ENCODE results near the gene RUNDC1. TPM values are rescaled to one million over a fixed set of nuclear protein-coding genes. Genes with fewer than 3 reads are reported as not detected.

The RUNDC1 gene
- total and polyA plus RNA-seq, 8 donors = 10.3 to 16.9 (median 12.6) TPM

GRCh38 chr17:43039646-43040045 lies 59.3 kb downstream of the RUNDC1 start:
- H3K4me1 ChIP-seq = no peaks in the 10 kb centered on the region
- no peaks in the 10 kb centered on the region for H3K27me3 ChIP-seq
- no peak for DNase-seq
- no peaks in the 10 kb centered on the region for H3K9me3 ChIP-seq
- no peak overlapping the region for H3K4me3 ChIP-seq
- H3K36me3 ChIP-seq = no peaks in the 10 kb centered on the region
- no peak for ATAC-seq
- no peak for TF ChIP-seq CTCF (IDR thresholded peaks at IDR 0.05)
- H3K27ac ChIP-seq = no peak overlapping the region
- intact Hi-C loops (cut with DNase I) = no loop called here

- Histone ChIP-seq H3K9me3 (no peaks in the 10 kb centered on the region), H3K27ac (no peak overlapping the region), H3K4me3 (no peak overlapping the region), H3K4me1 (no peaks in the 10 kb centered on the region), H3K27me3 (no peaks in the 10 kb centered on the region), H3K36me3 (peaks cover 0 to 3% of the 10 kb centered on the region in 2 donors)
- no peak for TF ChIP-seq CTCF (IDR thresholded peaks at IDR 0.05)
- ATAC-seq (peak; percentile 66), DNase-seq (no peak)
- intact Hi-C loops (cut with DNase I) = no loop called here
Observed at GRCh38 chr17:43040655-43041054, 60.3 kb downstream of the RUNDC1 start.

- no peak for TF ChIP-seq CTCF (IDR thresholded peaks at IDR 0.05)
- intact Hi-C loops (cut with DNase I) = no loop called here
Observed at GRCh38 chr17:43042025-43042628, 61.8 kb downstream of the RUNDC1 start.

More at GRCh38 chr17:43042025-43042628, 61.8 kb downstream of the RUNDC1 start:
- Histone ChIP-seq H3K36me3 (peaks cover 0 to 4% of the 10 kb centered on the region in 2 donors), H3K4me3 (no peak overlapping the region), H3K4me1 (no peaks in the 10 kb centered on the region), H3K9me3 (no peaks in the 10 kb centered on the region), H3K27ac (no peak overlapping the region), H3K27me3 (no peaks in the 10 kb centered on the region)
- ATAC-seq (no peak), DNase-seq (no peak)

Other genes starting within 250 kb of the RUNDC1 start
- 10 to 100 TPM; 31.5 to 43.2 TPM for gene EZH1, start 235.5 kb upstream of the RUNDC1 start, total RNA-seq
- gene EZH1, start 235.5 kb upstream of the RUNDC1 start, polyA plus RNA-seq (ENCODE audit: insufficient read length in 6 of 6) = 10 to 100 TPM; 32.4 to 45.9 (median 36.8) TPM
- gene RAMP2, start 219.3 kb upstream of the RUNDC1 start, total RNA-seq = 10 to 100 TPM; 76.1 to 95.4 TPM
- 100 to 1,000 TPM; 153 to 213 (median 182) TPM for gene RAMP2, start 219.3 kb upstream of the RUNDC1 start, polyA plus RNA-seq (ENCODE audit: insufficient read length in 6 of 6)
- gene VPS25, start 207.1 kb upstream of the RUNDC1 start, total RNA-seq = 10 to 100 TPM; 54.8 to 55.3 TPM
- gene VPS25, start 207.1 kb upstream of the RUNDC1 start, polyA plus RNA-seq (ENCODE audit: insufficient read length in 6 of 6) = 10 to 100 TPM; 62.1 to 72.7 (median 69.0) TPM
- gene WNK4, start 200.0 kb upstream of the RUNDC1 start, total RNA-seq = under 1 TPM in 1 of 2 donors, not detected in 1; 0.21 TPM
- 1 to 10 TPM in 5 of 6 donors, under 1 TPM in 1; 0.60 to 2.5 (median 1.9) TPM for gene WNK4, start 200.0 kb upstream of the RUNDC1 start, polyA plus RNA-seq (ENCODE audit: insufficient read length in 6 of 6)
- gene COA3, start 181.9 kb upstream of the RUNDC1 start, total RNA-seq = 10 to 100 TPM; 59.1 to 83.1 TPM
- 10 to 100 TPM; 87.2 to 96.2 (median 91.4) TPM for gene COA3, start 181.9 kb upstream of the RUNDC1 start, polyA plus RNA-seq (ENCODE audit: insufficient read length in 6 of 6)
- 1 to 10 TPM in 1 of 2 donors, not detected in 1; 1.5 TPM for gene CNTD1, start 181.7 kb upstream of the RUNDC1 start, total RNA-seq
- gene CNTD1, start 181.7 kb upstream of the RUNDC1 start, polyA plus RNA-seq (ENCODE audit: insufficient read length in 6 of 6) = 1 to 10 TPM; 1.8 to 3.4 (median 2.6) TPM
- 10 to 100 TPM; 63.8 to 82.6 TPM for gene BECN1, start 156.3 kb upstream of the RUNDC1 start, total RNA-seq
- gene BECN1, start 156.3 kb upstream of the RUNDC1 start, polyA plus RNA-seq (ENCODE audit: insufficient read length in 6 of 6) = 10 to 100 TPM; 65.0 to 77.0 (median 69.8) TPM
- gene PSME3, start 147.2 kb upstream of the RUNDC1 start, total RNA-seq = 100 to 1,000 TPM in 1 of 2 donors, 10 to 100 TPM in 1; 95.7 to 131 TPM
- gene PSME3, start 147.2 kb upstream of the RUNDC1 start, polyA plus RNA-seq (ENCODE audit: insufficient read length in 6 of 6) = 10 to 100 TPM; 66.2 to 92.9 (median 78.0) TPM
- 1 to 10 TPM; 2.1 to 2.6 TPM for gene AOC2, start 136.0 kb upstream of the RUNDC1 start, total RNA-seq
- 1 to 10 TPM; 1.7 to 3.1 (median 2.7) TPM for gene AOC2, start 136.0 kb upstream of the RUNDC1 start, polyA plus RNA-seq (ENCODE audit: insufficient read length in 6 of 6)
- gene AOC3, start 129.4 kb upstream of the RUNDC1 start, total RNA-seq = 100 to 1,000 TPM in 1 of 2 donors, 10 to 100 TPM in 1; 56.6 to 155 TPM
- 100 to 1,000 TPM; 149 to 186 (median 159) TPM for gene AOC3, start 129.4 kb upstream of the RUNDC1 start, polyA plus RNA-seq (ENCODE audit: insufficient read length in 6 of 6)
- not detected for gene G6PC1, start 79.8 kb upstream of the RUNDC1 start, total RNA-seq
- gene G6PC1, start 79.8 kb upstream of the RUNDC1 start, polyA plus RNA-seq (ENCODE audit: insufficient read length in 6 of 6) = under 1 TPM in 3 of 6 donors, not detected in 3; 0.06 to 0.17 (median 0.10) TPM
- 10 to 100 TPM; 27.5 to 34.7 TPM for gene AARSD1, start 16.1 kb upstream of the RUNDC1 start, total RNA-seq
- 10 to 100 TPM; 66.9 to 91.8 (median 73.2) TPM for gene AARSD1, start 16.1 kb upstream of the RUNDC1 start, polyA plus RNA-seq (ENCODE audit: insufficient read length in 6 of 6)
- under 1 TPM; 0.26 to 0.65 TPM for gene PTGES3L, start 485 bp upstream of the RUNDC1 start, total RNA-seq
- 1 to 10 TPM; 1.7 to 3.6 (median 2.3) TPM for gene PTGES3L, start 485 bp upstream of the RUNDC1 start, polyA plus RNA-seq (ENCODE audit: insufficient read length in 6 of 6)
- 100 to 1,000 TPM; 842 to 909 TPM for gene RPL27, start 17.9 kb downstream of the RUNDC1 start, total RNA-seq
- gene RPL27, start 17.9 kb downstream of the RUNDC1 start, polyA plus RNA-seq (ENCODE audit: insufficient read length in 6 of 6) = 1,000 to 10,000 TPM; 1,562 to 1,820 (median 1,675) TPM
- gene IFI35, start 26.2 kb downstream of the RUNDC1 start, total RNA-seq = 10 to 100 TPM; 39.0 to 41.5 TPM
- gene IFI35, start 26.2 kb downstream of the RUNDC1 start, polyA plus RNA-seq (ENCODE audit: insufficient read length in 6 of 6) = 10 to 100 TPM; 17.5 to 20.7 (median 18.5) TPM
- gene VAT1, start 41.8 kb downstream of the RUNDC1 start, total RNA-seq = 100 to 1,000 TPM; 228 to 257 TPM
- 100 to 1,000 TPM; 116 to 154 (median 130) TPM for gene VAT1, start 41.8 kb downstream of the RUNDC1 start, polyA plus RNA-seq (ENCODE audit: insufficient read length in 6 of 6)
- gene RND2, start 44.7 kb downstream of the RUNDC1 start, total RNA-seq = 1 to 10 TPM in 1 of 2 donors, under 1 TPM in 1; 0.73 to 1.2 TPM
- 1 to 10 TPM; 1.6 to 2.0 (median 1.8) TPM for gene RND2, start 44.7 kb downstream of the RUNDC1 start, polyA plus RNA-seq (ENCODE audit: insufficient read length in 6 of 6)
- 10 to 100 TPM; 10.3 to 17.7 TPM for gene BRCA1, start 144.8 kb downstream of the RUNDC1 start, total RNA-seq
- gene BRCA1, start 144.8 kb downstream of the RUNDC1 start, polyA plus RNA-seq (ENCODE audit: insufficient read length in 6 of 6) = 10 to 100 TPM; 13.4 to 24.4 (median 19.2) TPM
- gene NBR1, start 190.6 kb downstream of the RUNDC1 start, total RNA-seq = 10 to 100 TPM; 62.4 to 78.2 TPM
- gene NBR1, start 190.6 kb downstream of the RUNDC1 start, polyA plus RNA-seq (ENCODE audit: insufficient read length in 6 of 6) = 100 to 1,000 TPM in 5 of 6 donors, 10 to 100 TPM in 1; 95.5 to 125 (median 111) TPM
- gene TMEM106A, start 231.3 kb downstream of the RUNDC1 start, total RNA-seq = 10 to 100 TPM; 14.4 to 26.8 TPM
- gene TMEM106A, start 231.3 kb downstream of the RUNDC1 start, polyA plus RNA-seq (ENCODE audit: insufficient read length in 6 of 6) = 10 to 100 TPM; 10.6 to 16.9 (median 11.2) TPM
- gene CCDC200, start 248.1 kb downstream of the RUNDC1 start, total RNA-seq = under 1 TPM in 1 of 2 donors, not detected in 1; 0.37 TPM
- 10 to 100 TPM; 15.1 to 23.6 (median 18.5) TPM for gene CCDC200, start 248.1 kb downstream of the RUNDC1 start, polyA plus RNA-seq (ENCODE audit: insufficient read length in 6 of 6)

All from left lung (tissue), 10 donors.